Measurements from ENCODE around the gene EVX1.

Gene EVX1

DNA sequence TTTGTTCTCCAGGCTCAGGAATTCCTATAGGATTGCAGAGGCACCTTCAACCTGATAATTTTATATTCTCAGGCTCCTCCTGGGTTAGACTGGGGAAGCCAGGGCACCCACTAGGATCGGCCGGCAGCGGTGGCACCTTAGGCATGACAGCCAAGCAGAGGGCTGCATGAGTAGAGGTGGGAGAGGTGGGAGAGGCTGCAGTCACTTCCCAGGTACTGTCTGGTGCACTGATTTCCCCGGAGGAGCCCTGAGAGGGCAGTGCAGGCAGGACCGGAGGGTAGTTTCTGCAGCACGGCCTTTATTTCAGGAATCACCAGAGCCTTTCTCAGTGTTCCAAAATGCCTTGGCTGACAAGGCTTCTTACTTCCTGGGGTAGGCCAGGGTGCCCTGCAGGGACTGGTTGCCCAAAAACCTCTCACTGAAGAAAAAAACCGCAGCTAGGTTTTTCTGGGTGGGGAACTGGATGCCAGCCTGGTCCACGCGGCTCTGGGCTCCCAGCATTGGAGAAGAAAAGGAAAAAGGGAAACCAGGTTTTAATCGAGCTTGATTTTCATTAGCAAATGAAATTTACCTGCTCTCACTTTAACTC, 39.1 kb upstream of the EVX1 start:
- DNase-seq = peak in 3 of 42 donors; percentile 14 to 35 (median 23)
- intact Hi-C loops (cut with DNase I) = no loop called here

DNA sequence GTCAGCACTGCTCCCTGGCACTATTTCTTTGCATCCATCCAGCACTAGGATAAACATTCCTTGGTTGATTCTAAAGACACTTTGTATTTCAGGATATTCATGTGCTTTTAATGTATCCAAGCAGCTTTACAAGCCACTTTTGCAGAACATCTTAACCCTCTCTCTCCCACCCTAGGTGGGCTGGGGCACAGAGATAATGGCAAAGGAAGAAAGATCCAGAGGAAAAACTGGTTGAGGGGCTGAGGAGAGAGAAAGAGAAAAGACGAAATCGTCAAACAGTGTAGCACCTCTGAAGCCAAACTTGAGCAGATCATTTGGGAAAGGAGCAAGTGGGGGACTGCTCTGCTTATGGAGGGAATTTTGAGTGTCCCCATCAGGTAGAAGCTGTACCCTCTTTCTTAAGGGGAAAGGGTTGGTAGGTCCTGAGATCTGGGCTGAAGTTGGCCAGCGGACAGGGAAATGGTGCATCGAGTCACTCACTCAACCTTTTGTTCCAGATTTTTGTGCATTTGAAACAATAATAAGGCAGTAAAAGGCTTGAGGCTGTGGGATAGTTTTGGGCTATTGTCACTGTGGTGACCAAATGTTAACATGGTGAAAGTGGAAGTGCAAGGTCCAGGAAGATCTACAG, 38.5 kb upstream of the EVX1 start:
- no peak for DNase-seq
- intact Hi-C loops (cut with DNase I) = no loop called here

DNA sequence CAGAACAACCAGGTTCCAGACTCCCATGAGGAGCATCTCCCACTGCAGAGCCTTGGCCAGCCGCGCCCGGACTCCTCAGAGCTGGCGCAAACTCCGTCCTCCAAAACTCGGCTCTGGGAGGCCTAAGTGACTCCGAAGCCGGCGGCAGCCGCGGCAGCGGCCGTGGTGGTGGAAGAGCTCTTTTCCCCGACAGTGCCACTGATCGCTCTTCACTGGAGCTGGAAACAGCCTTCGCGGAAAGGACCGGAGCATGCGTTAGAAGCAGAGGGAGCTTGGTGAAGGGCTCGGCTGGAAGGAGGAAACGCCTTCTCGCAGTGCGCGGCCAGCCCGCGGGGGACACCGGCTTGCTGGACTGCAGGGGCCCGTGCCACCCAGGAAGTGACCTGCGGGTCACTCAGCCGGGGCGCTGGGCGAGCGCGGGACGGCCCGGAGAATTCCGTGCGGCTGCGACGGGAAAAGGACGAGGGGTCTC, 37.7 kb upstream of the EVX1 start:
- intact Hi-C loops (cut with DNase I) = no loop called here
- DNase-seq = peak in 3 of 42 donors; percentile 14 to 44 (median 18)

DNA sequence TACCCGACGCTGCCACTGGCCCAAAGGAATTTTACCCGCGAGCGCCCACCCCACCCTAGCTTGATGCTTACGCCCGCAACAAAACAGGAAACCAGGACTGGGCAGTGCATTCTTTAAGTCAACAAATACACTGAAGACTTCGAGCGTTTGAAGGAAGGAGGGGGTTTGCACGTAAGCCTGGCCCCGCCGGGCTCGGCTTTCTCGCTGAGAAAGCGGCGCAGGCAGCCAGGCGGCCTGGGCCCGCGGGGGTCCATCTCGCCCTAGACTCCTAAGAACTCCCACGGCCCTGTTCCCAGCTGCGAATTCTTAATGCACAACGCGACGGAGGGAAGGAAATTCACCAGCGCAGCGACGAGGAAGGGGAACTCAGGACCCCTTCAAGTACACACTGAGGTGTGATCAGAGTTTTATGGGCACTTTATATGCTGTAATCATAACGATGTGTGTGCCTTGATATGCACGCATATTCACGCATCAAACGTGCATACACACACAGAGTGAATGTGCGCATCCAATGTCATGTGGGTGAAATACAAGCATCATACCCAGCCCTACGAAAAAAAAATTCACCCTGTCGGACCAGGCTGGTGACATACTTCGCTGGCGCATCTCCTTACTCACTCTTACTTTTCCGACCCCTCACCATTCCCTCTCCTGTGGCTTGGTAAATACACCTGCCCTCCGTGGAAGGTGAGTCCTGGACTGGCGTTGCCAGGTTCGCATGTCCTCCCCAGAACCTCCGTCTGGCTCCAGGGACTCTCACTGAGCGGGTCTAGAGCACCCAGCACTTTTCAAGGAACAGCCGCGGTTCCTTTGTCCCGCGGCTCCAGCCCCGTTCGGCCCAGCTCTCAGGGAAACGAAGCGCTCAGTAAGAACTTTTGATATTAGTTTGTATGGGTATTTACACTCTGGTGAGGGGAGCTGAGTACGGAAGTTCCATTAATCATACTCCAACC, 37.0 kb upstream of the EVX1 start:
- intact Hi-C loops (cut with DNase I) = no loop called here
- DNase-seq = peak in 2 of 42 donors; percentile 1 to 4

DNA sequence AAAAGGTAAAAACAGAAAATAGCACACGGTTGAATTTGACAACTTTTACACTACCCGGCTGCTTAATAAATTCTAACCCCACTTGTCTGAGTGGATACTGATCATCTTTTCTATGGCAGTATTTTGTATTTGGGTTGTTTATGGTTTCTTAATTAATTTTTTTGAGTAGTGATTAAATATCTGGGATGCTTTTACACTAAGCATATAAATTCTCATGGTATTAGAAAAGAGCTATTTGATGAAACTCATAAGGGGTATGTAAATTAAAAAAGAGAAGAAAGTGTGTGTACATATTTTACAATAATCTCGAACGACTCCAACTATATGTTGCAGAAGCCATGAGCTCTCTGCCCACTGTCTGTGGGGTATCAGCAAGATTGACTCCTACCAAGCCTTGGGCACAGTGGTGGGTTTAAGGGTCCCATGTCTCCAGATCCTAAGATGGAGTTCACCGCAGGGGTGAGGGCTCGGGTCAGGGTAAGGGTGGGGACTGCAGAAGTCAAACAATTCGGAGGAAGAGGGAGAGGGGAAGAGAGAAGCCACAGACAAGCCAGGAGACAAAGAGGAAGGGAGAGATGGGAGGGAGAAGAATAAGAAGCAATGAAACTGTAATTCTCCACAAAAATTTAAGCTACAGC, 35.1 kb upstream of the EVX1 start:
- intact Hi-C loops (cut with DNase I) = no loop called here
- no peak for DNase-seq

DNA sequence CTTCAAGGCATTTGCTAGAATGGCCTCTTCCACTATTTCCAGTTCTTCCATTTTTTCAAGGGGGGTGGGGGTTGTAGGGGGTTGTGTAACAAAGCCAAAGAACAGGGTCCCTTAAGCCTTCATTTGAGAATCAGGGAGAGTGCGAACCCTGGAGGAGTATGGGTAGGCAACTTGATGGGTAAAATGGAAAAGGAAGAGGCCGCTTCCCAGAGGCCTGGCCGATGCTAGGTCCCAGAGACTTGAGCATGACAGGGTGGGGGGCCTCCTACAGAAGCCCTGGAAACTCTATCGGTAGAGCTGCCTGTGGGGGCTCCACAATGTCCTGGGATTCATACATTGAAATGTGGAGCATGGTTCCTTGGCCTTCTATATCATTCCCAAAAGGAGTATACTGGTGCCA, 33.6 kb upstream of the EVX1 start:
- DNase-seq = no peak
- intact Hi-C loops (cut with DNase I) = no loop called here

DNA sequence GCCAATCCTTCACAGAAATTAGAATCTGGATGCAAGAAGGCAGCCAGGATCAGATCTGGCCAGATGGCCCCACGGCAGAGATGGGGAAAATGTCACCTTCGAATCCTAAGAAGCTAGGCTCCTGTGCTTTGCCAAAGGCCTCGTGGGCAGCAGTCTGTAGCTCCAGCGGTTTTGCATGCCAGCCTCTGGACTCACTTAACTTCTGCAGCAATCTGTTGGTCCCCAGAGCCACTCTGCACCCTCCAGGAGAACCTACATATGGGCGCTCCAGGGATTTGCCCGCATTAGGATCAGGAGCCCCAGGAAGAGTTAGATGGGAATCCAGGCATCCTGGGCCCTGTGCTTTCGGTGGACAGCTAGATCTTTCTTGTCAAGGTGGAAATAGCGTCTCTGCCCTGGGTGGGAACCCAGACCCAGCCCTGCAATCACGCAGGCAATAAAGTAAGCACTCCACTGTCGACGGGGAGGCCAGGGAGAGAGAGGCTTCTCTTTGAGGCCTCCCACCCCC, 32.6 kb upstream of the EVX1 start:
- intact Hi-C loops (cut with DNase I) = no loop called here

DNA sequence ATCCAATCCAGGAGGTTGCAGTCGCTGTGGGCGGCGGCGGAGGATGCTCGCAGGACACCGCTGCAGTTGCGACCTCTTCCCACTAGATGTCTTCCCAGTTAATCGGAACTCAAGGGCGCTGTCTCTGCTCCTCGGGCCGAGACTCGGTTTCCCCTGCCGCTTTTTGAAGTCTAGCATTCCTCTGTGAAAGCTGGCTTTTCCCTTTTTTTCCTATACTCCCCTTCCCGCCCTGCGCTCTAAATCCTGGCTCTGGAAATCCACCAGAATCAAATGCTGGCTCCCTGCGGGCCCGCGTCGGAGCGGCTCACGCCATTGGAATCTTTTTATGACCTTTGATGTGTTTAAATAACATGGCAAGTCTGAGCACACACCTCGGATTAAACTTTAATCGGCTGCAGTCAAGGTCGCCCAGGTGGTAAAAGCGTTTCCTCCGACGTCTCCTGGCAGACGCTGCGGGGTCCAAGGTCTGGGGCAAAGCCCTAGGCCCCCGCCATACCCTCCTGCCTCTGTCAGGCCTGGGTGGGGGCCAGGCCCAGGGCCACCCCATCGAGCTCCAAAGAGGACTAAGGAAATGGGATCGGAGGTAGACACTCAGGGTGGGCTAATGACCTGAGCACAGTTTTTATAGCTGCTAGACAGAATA, 32.0 kb upstream of the EVX1 start:
- DNase-seq = peak in 38 of 42 donors; percentile 22 to 80 (median 48)
- intact Hi-C loops (cut with DNase I) = no loop called here

More for the DNA sequence above, 32.6 kb upstream of the EVX1 start:
- DNase-seq = no peak

DNA sequence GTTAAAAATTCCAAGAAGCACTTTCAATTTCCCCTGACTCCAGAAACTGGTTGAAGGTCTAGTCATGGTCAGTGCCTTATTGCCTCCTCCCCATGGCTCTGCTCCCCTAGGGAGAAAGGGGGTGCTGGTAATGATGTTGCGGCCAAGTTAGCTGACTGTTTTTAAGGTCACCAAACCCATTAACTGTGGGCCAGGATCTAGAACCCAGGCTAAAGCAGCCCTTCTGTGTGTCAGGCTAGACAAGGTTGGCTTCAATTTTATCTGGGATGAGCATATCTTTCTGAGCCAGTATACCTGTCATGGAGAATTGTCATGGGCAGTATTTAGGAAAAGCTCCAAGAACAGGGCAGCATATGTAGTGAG, 31.5 kb upstream of the EVX1 start:
- intact Hi-C loops (cut with DNase I) = no loop called here
- DNase-seq = no peak

DNA sequence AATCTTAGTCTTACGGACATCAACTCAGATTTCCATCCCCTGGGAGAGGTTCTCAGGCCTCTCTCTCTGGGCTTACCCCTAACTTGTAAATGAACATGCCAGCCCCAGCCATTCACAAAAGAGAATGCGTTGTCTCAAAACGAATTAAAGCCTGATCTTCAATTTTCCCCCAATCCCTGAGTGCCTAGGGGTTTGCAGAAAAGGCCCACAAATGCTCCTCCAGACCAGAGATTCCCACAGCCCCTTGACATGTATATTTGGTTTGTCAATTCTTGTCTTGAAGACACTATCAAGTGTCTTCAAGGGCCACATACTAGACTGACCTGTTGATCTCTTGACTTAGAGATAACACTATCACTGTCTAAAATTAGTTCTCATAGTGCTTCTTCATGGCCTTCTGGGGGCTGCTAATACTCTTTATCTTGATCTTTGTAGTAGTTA, 30.8 kb upstream of the EVX1 start:
- no peak for DNase-seq
- intact Hi-C loops (cut with DNase I) = no loop called here

DNA sequence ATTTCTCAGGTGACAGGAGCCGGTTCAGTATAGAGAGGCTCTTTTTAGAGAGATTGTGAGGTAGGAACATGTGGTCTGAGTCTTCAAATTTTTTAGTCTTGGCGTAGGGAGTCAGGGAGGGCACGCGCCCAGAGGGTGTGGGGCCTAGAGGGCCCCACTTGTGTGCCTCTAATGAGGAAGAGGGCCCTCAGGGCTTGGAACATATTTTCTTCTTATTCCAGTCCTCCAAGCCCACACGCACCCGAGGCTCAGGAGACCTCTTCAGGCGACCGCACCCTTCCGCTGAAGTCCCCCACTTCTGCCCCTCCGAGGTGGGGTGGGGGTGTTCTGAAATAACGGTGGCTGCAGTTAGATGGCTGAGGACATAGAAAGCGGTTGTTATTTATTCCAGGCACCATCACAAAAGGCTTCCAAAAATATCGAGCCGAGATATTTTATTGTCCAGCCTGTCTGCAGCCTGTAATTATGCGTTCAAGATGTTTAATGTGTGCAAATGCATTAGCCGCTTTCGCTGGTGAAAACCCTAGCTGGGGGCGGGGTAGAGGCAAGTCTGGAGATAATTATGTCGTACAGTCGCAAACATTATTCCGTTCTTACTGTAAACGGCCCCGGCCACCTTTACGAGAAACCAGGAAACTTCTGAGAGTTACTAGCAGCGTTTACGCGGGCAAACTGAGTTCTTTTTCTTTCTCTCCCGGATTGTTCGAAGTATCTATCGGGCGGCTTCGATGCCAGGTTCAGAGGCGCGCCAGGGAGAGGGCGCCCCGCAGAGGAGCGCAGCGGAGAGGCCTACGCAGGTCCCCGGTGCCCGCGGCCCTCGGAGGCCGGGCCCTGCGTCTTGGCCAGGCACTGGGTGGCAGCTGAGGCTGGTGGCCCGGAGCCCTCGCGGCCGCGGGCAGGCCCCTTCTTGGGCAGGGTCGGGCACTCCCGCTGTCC, 29.8 kb upstream of the EVX1 start:
- intact Hi-C loops (cut with DNase I) = no loop called here
- peak in 1 of 42 donors; percentile 34 for DNase-seq

DNA sequence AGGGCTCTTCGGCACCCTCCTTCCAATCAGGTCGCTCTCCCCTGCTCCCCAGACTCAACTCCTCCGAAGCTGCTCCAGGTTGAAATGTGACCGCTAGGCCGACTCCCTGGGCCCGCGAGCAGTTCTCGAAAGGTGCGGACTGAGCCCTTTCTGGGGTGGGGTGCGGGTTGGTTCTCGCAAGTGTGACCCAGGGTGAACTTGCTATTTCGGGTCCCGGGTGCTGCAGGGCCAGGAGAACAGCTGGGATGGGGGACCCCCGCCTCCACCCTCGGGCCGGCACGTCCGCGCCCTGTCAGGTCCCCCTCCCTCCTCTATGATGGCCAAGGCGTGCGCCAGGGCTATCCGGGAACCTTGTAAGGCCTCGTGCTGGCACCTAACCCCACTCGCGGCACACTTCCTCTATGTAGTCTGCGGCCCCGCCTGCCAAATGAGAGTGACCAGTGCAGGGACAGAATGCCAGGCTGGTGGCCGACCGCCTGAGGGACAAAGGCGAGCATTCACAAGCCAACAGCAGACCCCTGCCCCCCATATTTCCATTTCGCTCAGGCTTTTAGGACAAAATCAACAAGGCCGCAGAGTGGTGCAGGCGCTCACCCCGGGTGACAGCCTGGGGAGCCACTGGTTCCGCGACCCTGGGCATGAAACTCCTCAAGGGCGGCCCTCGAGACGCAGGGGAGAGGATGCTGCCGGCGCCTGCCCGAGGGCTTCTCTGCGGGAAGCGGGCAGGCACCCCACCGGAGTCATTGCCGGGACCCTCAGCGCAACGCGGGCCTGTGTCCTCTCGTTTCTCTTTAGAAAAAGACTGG, 29.0 kb upstream of the EVX1 start:
- DNase-seq = peak in 1 of 42 donors; percentile 43
- intact Hi-C loops (cut with DNase I) = no loop called here

DNA sequence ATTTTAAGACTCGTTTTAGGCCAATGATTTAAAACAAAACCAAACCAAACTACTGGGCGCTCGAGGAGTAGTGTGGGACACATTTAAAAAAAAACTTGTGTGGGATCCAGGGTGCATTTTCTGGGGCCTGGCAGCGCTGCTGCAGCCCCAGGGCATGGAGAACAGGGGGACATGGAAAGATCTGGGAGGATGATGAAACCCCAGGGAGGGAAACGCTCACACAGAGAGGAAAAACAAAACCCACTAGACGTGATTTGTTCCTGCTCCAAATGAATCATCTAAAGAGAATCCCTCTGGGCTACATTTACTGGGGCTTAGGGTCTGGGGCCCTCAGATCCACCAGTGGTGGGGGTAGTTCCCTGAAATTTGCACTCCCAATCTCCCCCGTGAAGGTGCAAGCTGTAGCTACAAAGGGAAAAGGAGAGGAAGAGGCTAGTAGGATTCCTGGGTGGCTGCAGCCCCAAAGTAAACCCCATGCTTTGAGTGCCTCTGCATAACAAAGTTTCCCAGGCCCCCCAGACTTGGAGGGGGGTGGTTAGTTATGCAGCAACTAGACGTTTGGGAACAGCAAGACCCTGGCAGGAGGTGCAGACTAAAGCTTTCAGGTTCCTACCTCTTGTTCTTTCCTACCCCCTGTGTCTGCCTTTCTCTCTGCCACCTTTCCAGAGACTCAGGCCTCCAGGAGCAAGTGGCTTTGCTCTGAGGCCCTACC, 28.2 kb upstream of the EVX1 start:
- DNase-seq = peak in 1 of 42 donors; percentile 13
- intact Hi-C loops (cut with DNase I) = no loop called here

DNA sequence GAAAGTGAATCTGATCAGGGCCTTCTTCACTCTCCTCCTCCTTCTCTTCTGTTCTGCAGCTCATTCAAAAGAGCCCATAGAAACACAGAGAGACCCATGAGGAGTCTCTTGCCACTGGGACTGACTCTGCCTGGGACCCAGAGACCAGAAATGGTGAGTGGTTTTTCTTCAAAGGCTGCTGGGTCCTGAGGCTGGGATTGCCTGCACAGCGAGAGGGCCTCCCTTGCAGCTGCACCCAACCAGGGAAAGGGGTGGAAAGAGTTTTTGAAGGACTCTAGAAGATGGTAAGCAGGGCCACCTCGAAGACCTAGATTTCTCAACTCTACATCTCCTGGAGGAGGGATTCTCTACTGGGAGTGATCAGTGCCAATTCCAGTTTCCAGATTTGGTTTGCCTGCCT, 27.2 kb upstream of the EVX1 start:
- DNase-seq = peak in 1 of 42 donors; percentile 25
- intact Hi-C loops (cut with DNase I) = no loop called here

DNA sequence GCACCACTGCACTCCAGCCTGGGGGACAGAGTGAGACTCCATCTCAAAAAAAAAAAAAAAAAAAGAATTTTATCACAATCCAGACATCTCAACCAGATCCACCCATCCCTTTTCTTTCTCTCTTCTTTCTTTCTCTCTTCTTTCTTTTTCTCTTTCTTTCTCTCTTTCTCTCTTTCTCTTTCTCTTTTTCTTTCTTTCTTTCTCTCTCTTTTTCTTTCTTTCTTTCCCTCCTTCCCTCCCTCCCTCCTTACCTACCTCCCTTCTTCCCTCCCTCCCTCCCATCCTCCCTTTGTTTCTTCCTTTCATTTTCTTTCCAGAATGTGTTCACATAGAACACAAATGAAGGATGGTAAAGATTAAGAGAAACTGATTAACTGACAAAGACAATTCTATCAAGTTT, 24.7 kb upstream of the EVX1 start:
- DNase-seq = no peak
- intact Hi-C loops (cut with DNase I) = no loop called here

DNA sequence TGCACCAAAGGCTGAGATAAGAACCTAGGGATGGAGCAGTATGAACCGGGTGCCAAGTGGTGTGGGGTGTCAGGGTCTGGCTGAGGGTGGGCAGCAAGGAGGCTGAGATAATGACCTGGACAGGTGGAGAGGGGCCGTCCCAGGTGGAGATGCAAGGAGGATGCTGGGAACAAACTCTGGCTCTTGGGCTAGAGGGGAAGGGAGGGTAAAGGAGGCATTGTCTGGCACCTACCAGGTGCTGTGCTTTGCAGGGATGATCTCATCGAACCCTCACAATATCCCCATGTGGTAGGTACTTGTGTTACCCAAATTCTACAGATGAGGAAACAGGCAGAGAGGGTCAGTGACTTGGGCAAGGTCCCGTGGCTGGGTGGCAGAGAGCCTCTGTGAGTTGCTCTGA, 22.8 kb upstream of the EVX1 start:
- no peak for DNase-seq
- intact Hi-C loops (cut with DNase I) = no loop called here
